Measurements from ENCODE around the gene FGD4.

FGD4 gene

GRCh38 chr12:32395026-32395425 is 4.3 kb upstream of the FGD4 start:
- H3K27ac ChIP-seq = no peak overlapping the region
- TF ChIP-seq CTCF (IDR thresholded peaks at IDR 0.05) (no peak), ZFX (IDR thresholded peaks at IDR 0.05; ENCODE audit: borderline replicate concordance) (no peak)

GRCh38 chr12:32397696-32398095 is 1.7 kb upstream of the FGD4 start:
- H3K27ac ChIP-seq = no peak overlapping the region; the same call in 1 of the 2 replicates
- no peak for TF ChIP-seq ZFX (IDR thresholded peaks at IDR 0.05; ENCODE audit: borderline replicate concordance)
- TF ChIP-seq CTCF (IDR thresholded peaks at IDR 0.05) = no peak

GRCh38 chr12:32398181-32398580 is 1.2 kb upstream of the FGD4 start:
- no peak for TF ChIP-seq CTCF (IDR thresholded peaks at IDR 0.05)
- peak overlapping the region; percentile 89 for H3K27ac ChIP-seq

- H3K27ac ChIP-seq = peak overlapping the region; percentile 89
- TF ChIP-seq CTCF (IDR thresholded peaks at IDR 0.05) = no peak
- no peak for TF ChIP-seq ZFX (IDR thresholded peaks at IDR 0.05; ENCODE audit: borderline replicate concordance)
Observed at GRCh38 chr12:32398816-32399369, 465 bp upstream of the FGD4 start.

GRCh38 chr12:32400114-32400672 is 835 bp downstream of the FGD4 start:
- peak overlapping the region; percentile 89 for H3K27ac ChIP-seq
- TF ChIP-seq ZFX (IDR thresholded peaks at IDR 0.05; ENCODE audit: borderline replicate concordance) = no peak
- TF ChIP-seq CTCF (IDR thresholded peaks at IDR 0.05) = no peak

- no peak overlapping the region for H3K27ac ChIP-seq
- TF ChIP-seq CTCF (IDR thresholded peaks at IDR 0.05) (no peak), ZFX (IDR thresholded peaks at IDR 0.05; ENCODE audit: borderline replicate concordance) (no peak)
Observed at GRCh38 chr12:32400866-32401265, 1.5 kb downstream of the FGD4 start.

GRCh38 chr12:32402170-32402569 is 2.8 kb downstream of the FGD4 start:
- TF ChIP-seq ZFX (IDR thresholded peaks at IDR 0.05; ENCODE audit: borderline replicate concordance) (no peak), CTCF (IDR thresholded peaks at IDR 0.05) (no peak)
- H3K27ac ChIP-seq = no peak overlapping the region

Data from 22Rv1 (cell line).